ENCODE data around the gene GLIPR1.
A peak's percentile ranks its signal among the peaks of the same experiment; 100 is the strongest.

GLIPR1 gene

DNA sequence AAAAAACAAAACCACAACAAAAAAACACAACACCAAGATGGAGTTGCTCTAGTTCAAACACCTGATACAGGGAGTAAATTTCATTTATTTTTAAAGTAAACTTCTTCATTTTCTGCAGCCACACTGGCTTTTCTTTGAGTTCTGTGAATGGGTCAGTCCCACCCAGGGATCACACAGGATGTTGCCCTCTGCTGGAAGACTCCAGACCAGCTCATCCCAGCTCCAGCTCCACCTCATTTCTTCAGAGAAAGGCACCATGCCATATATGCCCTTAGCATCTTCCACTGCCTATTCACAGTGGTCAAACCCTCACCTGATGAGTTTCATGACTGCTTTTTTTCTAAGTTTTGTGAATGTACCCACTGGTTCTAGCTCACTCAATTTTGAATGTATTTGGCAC lies 8.0 kb downstream of the GLIPR1 start:
- Histone ChIP-seq H3K4me3 (ENCODE audit: severe bottlenecking) (no peak overlapping the region), H3K4me1 (ENCODE audit: insufficient read depth, poor library complexity, severe bottlenecking) (peaks cover 13% of the 10 kb centered on the region), H3K9me3 (ENCODE audit: severe bottlenecking) (no peaks in the 10 kb centered on the region), H3K36me3 (ENCODE audit: low read depth) (peaks cover 14% of the 10 kb centered on the region), H3K27ac (ENCODE audit: poor library complexity, severe bottlenecking) (peak overlapping the region; percentile 70), H3K27me3 (ENCODE audit: insufficient read depth, poor library complexity, severe bottlenecking) (no peaks in the 10 kb centered on the region)
- no peak for DNase-seq (ENCODE audit: low spot score)
- ATAC-seq (ENCODE audit: low read depth): no peak
- TF ChIP-seq, protein P1, sequence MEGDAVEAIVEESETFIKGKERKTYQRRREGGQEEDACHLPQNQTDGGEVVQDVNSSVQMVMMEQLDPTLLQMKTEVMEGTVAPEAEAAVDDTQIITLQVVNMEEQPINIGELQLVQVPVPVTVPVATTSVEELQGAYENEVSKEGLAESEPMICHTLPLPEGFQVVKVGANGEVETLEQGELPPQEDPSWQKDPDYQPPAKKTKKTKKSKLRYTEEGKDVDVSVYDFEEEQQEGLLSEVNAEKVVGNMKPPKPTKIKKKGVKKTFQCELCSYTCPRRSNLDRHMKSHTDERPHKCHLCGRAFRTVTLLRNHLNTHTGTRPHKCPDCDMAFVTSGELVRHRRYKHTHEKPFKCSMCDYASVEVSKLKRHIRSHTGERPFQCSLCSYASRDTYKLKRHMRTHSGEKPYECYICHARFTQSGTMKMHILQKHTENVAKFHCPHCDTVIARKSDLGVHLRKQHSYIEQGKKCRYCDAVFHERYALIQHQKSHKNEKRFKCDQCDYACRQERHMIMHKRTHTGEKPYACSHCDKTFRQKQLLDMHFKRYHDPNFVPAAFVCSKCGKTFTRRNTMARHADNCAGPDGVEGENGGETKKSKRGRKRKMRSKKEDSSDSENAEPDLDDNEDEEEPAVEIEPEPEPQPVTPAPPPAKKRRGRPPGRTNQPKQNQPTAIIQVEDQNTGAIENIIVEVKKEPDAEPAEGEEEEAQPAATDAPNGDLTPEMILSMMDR (IDR thresholded peaks at IDR 0.05; ENCODE audit: poor library complexity, severe bottlenecking): peak; percentile 21

DNA sequence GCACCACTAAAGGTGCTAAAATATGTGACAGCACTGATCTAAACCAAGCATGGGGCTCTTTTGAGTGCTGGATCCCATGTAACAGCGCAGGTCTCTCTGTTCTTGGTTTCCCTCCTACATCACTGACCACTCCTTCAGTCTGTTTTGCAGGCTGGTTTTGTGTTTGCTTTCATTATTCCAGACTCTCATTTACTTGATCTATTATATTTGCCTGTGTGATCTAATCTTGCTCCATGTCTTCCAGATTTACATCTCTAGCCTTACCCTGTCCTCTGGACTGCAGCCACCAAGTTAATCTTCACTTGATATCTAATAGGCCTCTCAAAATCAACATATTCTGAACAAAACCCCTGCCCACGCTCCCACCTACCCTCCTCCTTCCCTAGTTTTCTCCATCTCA lies 8.6 kb downstream of the GLIPR1 start:
- no peak overlapping the region for H3K4me3 ChIP-seq (ENCODE audit: severe bottlenecking)
- ATAC-seq (ENCODE audit: low read depth) (no peak; the same call in 2 of the 3 replicates), DNase-seq (ENCODE audit: low spot score) (no peak)
- H3K36me3 ChIP-seq (ENCODE audit: low read depth): peaks cover 21% of the 10 kb centered on the region
- TF ChIP-seq, protein P1 (IDR thresholded peaks at IDR 0.05; ENCODE audit: poor library complexity, severe bottlenecking): no peak
- H3K4me1 ChIP-seq (ENCODE audit: insufficient read depth, poor library complexity, severe bottlenecking): peaks cover 13% of the 10 kb centered on the region
- H3K27ac ChIP-seq (ENCODE audit: poor library complexity, severe bottlenecking): peak overlapping the region; percentile 70
- H3K27me3 ChIP-seq (ENCODE audit: insufficient read depth, poor library complexity, severe bottlenecking): no peaks in the 10 kb centered on the region
- no peaks in the 10 kb centered on the region for H3K9me3 ChIP-seq (ENCODE audit: severe bottlenecking)

DNA sequence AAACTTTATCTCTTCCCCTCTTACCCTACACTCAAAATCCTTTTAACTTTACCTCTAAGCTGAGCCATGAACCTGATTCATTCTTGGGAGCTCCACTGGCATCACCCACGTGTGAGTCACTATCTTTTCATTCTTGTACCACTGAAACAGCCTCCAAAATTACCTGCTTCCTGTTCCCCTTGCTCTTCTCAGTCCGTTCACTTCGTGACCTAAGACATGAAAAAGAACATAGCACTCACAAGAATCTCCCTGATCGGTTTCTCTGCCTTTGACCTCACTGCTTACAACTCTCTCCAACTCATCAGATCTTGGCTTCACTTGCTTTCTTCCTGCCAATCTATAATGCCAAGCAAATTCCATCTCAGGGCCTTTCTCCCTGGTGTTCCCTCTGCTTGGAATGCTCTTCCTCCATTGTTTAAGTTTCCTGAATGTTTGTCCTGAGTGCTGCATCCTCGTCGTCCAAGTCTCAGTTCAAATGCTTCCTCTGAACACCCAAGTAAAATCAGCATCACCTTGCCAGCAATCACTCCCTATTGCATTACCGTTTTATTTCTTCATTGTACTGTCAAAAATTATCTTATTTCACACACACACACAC lies 9.2 kb downstream of the GLIPR1 start:
- ATAC-seq (ENCODE audit: low read depth) (peak; percentile 87), DNase-seq (ENCODE audit: low spot score) (no peak)
- peaks cover 13% of the 10 kb centered on the region for H3K4me1 ChIP-seq (ENCODE audit: insufficient read depth, poor library complexity, severe bottlenecking)
- TF ChIP-seq, protein P1 (IDR thresholded peaks at IDR 0.05; ENCODE audit: poor library complexity, severe bottlenecking): no peak
- no peaks in the 10 kb centered on the region for H3K9me3 ChIP-seq (ENCODE audit: severe bottlenecking)
- peaks cover 26% of the 10 kb centered on the region for H3K36me3 ChIP-seq (ENCODE audit: low read depth)
- peak overlapping the region; percentile 70 for H3K27ac ChIP-seq (ENCODE audit: poor library complexity, severe bottlenecking)
- H3K27me3 ChIP-seq (ENCODE audit: insufficient read depth, poor library complexity, severe bottlenecking): no peaks in the 10 kb centered on the region
- H3K4me3 ChIP-seq (ENCODE audit: severe bottlenecking): no peak overlapping the region

DNA sequence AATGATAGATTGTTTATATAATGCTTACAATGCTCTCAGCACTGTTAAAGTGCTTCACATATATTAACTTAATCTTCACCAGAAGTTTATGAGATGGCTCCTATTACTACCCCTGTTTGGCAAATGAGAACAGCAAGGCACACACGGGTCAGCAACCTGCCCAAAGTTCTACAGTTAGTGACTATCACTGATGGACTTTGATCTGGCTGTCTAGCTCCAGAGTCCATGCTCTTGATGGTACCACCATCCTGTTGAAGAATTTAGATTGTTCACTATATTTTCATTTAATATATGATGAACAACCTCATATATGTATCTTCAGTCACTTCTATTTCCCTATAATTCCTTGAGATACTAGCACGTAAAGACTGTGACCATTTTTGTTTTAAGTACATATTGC lies 10.6 kb downstream of the GLIPR1 start:
- no peak overlapping the region for H3K27ac ChIP-seq (ENCODE audit: poor library complexity, severe bottlenecking)
- peaks cover 13% of the 10 kb centered on the region for H3K4me1 ChIP-seq (ENCODE audit: insufficient read depth, poor library complexity, severe bottlenecking)
- ATAC-seq (ENCODE audit: low read depth) (no peak), DNase-seq (ENCODE audit: low spot score) (no peak)
- TF ChIP-seq, protein P1 (IDR thresholded peaks at IDR 0.05; ENCODE audit: poor library complexity, severe bottlenecking): no peak
- no peak overlapping the region for H3K4me3 ChIP-seq (ENCODE audit: severe bottlenecking)
- no peaks in the 10 kb centered on the region for H3K9me3 ChIP-seq (ENCODE audit: severe bottlenecking)
- peaks cover 27% of the 10 kb centered on the region for H3K36me3 ChIP-seq (ENCODE audit: low read depth)
- H3K27me3 ChIP-seq (ENCODE audit: insufficient read depth, poor library complexity, severe bottlenecking): no peaks in the 10 kb centered on the region

DNA sequence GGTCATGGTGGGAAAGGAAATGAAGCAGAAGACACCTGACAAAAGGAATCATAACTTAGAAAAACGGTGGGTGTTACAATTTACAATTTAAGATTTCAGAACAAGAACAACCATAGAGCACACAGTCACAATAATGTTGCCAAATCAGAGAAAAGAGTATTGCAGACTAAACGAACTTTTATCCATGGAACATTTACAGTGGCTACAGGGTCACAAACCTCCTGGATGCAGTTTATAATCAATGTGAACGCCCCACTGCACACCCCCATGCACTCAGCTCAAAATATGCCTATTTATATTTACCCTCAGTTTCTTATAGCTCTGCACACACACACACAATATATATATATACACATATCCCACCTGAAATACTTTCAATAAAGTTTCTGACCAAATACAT lies 22.9 kb downstream of the GLIPR1 start:
- TF ChIP-seq, protein P1 (IDR thresholded peaks at IDR 0.05; ENCODE audit: poor library complexity, severe bottlenecking): no peak

More for the DNA sequence above, 22.9 kb downstream of the GLIPR1 start:
- DNase-seq (ENCODE audit: low spot score) (no peak), ATAC-seq (ENCODE audit: low read depth) (no peak)
- peaks cover 99% of the 10 kb centered on the region for H3K36me3 ChIP-seq (ENCODE audit: low read depth)
- no peaks in the 10 kb centered on the region for H3K9me3 ChIP-seq (ENCODE audit: severe bottlenecking)
- peaks cover 3% of the 10 kb centered on the region for H3K27me3 ChIP-seq (ENCODE audit: insufficient read depth, poor library complexity, severe bottlenecking)
- H3K27ac ChIP-seq (ENCODE audit: poor library complexity, severe bottlenecking): no peak overlapping the region
- no peak overlapping the region for H3K4me3 ChIP-seq (ENCODE audit: severe bottlenecking)
- no peaks in the 10 kb centered on the region for H3K4me1 ChIP-seq (ENCODE audit: insufficient read depth, poor library complexity, severe bottlenecking)

All from RWPE2 (cell line).